HG03565 (cell line): ENCODE results near the gene KRTAP5-8.
"Not testable (repeated sequence)": the region's sequence is repeated elsewhere in the genome, so short reads cannot be mapped to it uniquely, and the experiment has no call there.

Experiments used
- ATAC-seq: cut with Tn5 transposase; IDR thresholded peaks from one replicate; pipeline ENCODE4 v1.9.1; 2021; ENCODE audit warnings: mild to moderate bottlenecking, moderate library complexity; ENCODE audit not compliant: unreplicated experiment

The KRTAP5-8 gene

DNA sequence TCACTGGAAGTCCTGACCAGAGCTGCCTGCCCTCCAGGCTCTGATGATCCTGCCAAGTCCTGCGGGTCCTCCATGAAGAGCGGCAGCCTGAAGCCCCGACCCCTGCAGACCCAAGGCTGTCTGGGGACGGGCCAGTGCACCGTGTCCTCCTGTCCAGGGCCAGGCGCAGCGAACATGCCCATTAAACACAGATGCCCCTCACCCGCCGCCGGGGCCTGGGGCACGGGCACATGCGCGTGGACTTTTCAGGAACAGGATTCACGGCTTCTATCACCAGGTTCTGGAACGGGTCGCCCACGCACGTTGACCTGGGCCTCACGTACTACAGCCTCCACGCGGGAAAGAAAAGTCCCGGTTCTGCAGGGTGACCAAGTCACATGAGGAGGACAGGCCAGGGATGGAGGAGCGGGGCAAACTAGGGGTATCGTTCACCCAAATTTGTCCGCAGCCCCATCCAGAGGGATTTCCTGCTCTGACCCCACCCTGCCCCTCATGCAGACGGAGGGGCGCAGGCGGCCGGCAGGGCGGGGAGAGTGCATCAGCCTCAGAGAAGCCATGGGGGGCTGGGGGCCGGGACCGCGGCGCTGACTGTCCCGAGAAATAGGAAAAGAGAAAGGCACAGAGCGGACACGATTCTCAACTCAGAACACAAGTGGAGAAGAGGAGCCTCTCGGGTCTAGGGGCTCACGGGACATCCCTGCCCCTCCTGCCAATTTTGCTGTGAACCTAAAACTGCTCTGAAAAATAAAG, 33.5 kb downstream of the KRTAP5-8 start:
- not testable (repeated sequence) for ATAC-seq

DNA sequence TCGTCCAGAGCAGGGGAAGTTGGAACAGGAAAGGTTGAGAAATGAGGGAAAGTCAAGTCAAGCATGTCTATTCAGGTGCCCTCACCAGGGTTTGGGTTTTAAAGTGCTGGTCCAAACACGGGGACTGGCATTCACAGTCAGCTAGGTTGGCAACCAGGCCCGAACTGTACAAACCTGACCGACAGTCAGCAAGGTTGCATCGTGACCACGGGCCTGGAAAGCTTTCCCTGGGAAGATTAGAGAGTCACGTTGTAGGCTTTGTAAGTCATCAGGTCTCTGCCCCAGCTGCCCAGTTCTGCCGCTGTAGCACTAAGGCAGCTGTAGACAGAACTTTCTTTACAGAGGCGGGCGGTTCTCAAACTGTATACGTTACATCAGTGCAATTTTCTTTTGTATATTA, 35.0 kb downstream of the KRTAP5-8 start:
- ATAC-seq = no peak

DNA sequence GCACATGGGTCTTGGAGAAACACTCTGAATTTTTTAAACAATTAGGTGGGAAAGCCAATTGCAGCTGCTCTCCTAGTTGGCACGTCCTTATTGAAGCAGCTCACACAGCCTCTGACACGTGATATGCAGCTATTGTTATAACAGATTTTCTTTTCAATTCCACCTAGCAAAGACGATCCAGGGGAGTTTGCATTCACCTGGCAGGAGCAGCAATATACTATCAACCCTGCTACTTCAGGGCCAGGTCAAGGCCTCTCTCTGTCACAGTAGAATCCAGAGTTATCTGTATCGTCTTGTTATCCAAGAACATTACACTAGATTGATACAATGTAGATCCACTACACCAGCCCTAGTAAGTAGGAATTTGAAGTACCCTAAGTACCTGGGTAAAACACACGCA, 36.6 kb downstream of the KRTAP5-8 start:
- no peak for ATAC-seq

DNA sequence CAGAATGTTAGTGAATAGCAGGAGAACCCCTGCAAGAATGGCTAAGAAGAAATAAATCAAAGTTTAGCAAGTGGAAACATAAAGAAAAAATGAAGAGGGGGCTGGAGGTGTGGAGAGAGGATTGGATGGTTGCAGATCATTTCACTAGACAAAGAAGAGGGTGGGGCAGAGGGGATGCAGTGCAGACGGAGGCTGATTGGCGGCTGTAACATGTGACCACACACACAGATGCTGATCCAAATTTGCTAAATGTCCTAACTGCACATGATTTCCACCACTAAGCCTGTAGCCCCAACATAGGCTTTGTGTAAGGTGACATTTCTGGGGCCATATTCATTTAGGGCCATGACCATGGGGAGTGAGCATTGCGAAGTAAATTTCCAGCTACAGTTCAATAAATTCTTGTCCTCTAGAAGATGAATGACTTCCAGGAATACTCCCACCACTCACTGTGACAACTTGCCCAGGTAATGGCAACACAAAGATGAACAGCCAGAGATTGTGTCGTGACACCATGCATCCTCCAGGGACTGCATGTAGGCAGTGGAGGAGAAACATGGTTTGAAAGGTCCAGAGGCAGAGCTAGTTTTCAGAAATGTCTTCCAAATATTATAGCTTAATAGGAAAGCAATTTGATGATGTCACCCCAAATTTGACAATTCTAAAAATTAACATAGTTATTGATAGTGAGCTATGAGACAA, 38.0 kb downstream of the KRTAP5-8 start:
- ATAC-seq = no peak

DNA sequence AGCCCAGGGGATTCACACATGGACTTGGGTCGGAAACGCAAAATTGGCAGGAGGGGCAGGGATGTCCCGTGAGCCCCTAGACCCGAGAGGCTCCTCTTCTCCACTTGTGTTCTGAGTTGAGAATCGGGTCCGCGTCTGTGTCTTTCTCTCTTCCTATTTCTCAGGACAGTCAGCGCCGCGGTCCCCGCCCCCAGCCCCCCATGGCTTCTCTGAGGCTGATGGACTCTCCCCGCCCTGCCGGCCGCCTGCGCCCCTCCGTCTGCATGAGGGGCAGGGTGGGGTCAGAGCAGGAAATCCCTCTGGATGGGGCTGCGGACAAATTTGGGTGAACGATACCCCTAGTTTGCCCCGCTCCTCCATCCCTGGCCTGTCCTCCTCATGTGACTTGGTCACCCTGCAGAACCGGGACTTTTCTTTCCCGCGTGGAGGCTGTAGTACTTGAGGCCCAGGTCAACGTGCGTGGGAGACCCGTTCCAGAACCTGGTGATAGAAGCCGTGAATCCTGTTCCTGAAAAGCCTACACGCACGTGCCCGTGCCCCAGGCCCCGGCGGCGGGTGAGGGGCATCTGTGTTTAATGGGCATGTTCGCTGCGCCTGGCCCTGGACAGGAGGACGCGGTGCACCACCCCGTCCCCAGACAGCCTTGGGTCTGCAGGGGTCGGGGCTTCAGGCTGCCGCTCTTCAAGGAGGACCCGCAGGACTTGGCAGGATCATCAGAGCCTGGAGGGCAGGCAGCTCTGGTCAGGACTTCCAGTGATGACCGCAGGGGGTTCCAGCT, 39.1 kb downstream of the KRTAP5-8 start:
- not testable (repeated sequence) for ATAC-seq

DNA sequence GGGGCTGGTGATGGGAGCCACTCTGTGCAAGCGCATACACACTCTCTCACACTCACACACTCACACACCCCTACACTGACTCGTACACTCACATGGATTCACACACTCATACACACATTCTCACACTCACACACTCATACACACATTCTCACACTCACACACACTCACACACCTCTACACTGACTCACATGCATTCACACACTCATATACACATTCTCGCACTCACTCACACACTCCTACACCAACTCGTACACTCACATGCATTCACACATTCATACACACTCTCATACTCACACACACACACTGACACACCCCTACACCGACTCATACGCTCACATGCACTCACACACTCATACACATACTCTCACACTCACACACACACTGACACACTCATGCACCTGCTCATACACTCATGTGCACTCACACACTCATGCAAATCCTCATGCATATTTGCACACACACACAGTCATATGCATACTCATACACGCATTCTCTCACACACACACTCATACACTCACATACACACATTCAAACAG, 39.7 kb downstream of the KRTAP5-8 start:
- ATAC-seq = no peak

DNA sequence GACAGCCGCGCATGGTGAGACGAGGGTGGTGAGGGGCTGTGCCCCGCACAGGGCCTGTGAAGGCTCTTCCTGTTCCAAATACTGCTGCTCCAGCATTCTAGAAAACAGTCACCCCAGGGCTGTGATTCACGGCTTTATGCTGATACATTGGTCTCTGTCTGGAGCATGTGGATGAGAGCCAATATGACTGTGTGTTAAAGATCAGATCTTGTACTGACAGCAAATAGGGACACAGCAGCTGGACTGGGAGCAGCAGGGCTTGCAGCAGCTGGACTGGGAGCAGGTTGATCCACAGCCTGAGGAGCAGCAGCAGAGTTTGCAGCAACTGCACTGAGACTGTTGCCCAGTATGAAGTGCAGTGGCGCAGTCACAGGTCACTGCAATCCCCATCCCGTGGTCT, 41.7 kb downstream of the KRTAP5-8 start:
- not testable (repeated sequence) for ATAC-seq

DNA sequence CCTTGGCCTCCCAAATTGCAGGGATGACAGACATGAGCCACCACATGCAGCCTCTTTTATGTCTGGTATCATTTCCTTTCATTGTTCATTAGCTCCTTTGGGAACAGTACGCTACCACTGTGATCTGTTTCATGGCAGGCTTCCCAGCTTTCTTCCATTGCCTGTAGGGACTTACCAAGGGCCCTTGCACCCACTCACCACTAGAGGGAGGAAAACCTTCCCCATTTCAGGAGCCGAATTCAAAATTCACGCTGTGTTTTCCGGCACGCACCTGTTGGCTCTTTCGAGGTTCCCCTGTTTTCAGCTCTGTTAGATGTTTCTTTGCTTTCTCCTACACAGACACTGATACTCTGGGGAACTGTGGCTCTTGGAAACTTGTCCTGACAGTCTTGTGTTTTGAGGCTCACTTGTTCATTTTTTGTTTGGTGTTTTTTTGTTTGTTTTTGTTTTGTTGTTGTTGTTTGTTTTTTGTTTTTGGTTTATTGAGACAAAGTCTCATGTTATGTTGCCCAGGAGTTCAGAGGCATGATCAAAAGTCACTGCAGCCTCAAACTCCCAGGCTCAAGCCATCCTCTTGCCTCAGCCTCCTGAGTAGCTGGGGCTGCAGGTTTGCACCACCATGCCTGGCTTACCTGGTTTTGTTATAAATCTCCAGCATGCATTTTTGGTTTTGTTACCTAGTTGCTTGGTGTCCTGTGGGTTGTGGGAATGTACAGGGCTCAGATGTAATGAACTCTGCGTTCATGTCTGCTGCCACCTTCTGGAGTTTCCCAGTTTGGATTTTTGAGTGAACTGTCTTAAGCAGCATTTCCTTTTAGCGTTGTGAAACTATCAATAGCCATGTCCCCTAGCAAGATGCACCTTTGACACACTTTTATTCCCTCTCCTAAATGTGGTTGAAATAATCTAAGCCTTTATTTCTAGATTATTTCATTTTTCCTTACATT, 42.5 kb downstream of the KRTAP5-8 start:
- no peak for ATAC-seq

DNA sequence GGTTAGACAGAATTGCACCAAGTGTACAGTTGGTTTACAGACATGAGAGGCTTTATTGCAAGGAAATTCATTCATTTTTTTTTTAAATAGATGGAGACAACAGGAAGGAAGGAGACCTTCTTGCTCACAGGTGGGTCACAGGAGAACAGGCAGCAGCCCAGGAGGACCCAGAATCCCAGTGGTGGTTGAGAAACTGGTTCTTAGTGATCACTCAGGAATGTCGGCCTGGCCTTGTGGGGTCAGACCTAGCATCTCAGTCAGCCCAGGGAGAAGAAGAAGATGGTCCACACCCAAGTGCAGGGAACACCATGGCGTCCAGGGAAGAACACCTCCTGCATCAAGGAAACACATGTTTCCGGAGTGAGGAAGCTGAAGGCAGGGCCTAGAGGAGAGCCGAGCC, 44.0 kb downstream of the KRTAP5-8 start:
- no peak for ATAC-seq

DNA sequence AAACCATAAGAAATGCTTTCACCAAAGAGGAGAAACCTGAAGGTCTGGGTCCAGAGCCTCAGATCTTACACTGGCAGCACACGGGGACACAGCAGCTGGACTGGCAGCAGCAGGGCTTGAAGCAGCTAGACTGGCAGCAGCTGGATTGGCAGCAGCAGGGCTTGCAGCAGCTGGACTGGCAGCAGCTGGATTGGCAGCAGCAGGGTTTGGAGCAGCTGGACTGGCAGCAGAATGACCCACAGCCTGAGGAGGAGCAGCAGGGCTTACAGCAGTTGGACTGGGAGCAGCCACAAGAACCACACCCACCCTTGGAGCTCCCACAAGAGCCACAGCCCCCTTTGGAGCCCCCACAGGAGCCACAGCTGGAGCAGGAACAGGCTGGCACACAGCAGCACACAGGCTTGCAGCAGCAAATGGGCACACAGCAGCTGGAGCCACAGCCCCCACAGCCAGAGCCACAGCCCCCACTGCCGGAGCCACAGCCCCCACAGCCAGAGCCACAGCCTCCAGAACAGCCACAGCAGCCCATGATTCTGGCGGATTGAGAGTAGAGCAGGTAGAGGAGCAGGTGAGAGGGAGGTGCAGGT, 44.6 kb downstream of the KRTAP5-8 start, which contains the start of gene KRTAP5-11:
Gene KRTAP5-11 (minus strand): TSS at position 567 of the 587 bp plus-strand sequence. CDS start 38 bp downstream, at position 529.
- no peak for ATAC-seq

DNA sequence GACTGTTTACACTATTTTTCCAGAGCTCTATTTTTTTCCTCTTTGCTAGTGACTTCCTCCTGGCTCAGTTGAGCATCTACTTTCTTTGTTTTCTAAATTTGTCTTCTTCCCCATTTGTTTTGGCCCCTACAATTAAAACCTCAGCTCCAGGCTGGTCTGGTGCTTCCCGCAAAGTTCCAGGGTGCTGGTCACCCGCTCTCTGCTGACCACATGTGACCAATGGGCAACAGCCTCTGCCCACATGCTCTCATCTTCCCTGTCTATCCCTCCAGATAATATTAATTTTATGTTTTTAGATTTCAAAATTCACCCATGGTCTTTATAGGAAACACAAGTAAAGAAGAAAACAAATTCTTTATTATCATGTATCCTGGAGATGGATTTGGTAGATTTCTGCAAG, 45.1 kb downstream of the KRTAP5-8 start:
- not testable (repeated sequence) for ATAC-seq

DNA sequence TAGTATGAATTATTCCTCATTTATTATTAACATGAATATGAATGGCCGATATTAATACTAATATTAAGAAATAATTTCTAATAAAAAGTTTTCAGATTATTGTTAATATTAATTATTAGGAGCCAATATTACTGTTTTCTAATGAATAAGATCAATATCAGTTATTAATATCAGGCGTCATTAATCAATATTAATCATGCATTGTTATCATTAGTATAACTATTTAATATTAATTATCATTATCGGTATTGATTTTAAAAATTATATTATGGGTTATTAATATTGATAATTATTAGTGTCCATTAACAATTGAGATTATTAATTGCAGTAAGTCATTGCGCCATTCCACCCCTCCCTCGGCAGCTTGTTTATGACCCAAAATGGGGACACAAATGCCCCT, 47.8 kb downstream of the KRTAP5-8 start:
- ATAC-seq = not testable (repeated sequence)

DNA sequence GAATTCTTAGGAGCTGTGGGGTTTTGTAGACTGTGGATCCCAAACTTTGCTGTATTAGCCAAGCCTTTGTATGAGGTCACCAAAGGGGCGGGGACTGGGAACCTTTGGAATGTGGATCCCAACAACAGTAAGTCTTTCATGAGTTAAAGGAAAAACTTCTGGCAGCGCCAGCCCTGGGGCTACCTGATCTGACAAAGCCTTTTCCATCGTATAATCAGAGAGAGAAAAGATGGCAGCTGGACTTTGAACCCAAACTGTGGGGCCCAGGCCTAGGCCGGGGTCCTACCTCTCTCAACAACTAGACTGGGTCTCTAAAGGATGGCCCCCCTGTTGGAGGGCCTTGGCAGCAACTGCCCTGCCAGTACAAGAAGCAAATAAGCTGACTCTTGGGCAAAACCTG, 50.5 kb downstream of the KRTAP5-8 start:
- not testable (repeated sequence) for ATAC-seq
